ENCODE measurements around the gene RAB44. TPM values are rescaled to one million over a fixed set of nuclear protein-coding genes. Genes with fewer than 3 reads are reported as not detected.
A peak's percentile ranks its signal among the peaks of the same experiment; 100 is the strongest.

Gene RAB44
- total RNA-seq, 1 donor from 2014 or later: not detected

DNA sequence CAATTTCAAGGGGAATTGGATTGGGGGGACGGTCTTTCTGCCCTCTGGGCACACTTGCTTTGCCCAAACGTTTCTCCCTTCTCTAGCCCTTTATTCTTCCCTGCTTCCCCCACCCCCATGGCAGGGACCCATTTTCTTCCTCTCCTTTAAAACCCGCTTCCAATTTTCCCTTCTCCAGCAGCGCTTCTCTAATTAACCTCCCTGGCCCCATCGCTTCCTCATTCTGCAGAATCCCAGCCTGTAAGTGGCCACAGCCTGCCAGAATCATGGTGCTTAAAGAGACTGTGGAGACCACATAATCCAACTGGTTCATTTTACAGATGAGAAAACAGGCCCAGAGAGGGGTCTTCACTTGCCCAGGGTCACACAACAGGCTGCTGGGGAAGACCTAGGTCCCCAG is 80.2 kb downstream of the RAB44 start:
- Histone ChIP-seq H3K4me1 (peaks cover 21% of the 10 kb centered on the region), H3K4me2 (peak overlapping the region; percentile 68)

DNA sequence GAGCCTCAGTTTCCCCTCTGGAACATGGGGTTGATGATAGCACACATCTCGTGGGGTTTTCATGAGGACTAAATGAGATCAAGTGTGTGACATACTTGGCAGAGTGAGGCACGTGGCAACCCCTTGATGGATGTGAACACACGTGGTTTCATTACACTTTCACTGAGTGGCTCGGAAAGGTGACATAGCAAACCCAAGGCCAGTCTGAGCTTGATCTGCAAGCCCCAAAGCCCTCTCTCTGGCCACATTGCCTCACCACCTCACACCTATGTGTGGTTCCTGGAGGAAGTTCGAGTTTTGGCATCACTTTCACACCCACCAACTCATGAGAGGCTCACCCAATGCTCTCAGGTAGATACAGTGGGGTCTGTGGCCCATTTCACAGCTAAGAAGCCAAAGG is 81.6 kb downstream of the RAB44 start:
- Histone ChIP-seq H3K9ac (no peak overlapping the region), H3K4me3 (no peak overlapping the region), H3K79me2 (ENCODE audit: low read depth) (no peaks in the 10 kb centered on the region), H3K4me2 (no peak overlapping the region), H3K36me3 (no peaks in the 10 kb centered on the region), H3K27ac (no peak overlapping the region), H3K4me1 (peaks cover 21% of the 10 kb centered on the region), H4K20me1 (ENCODE audit: low read depth) (no peaks in the 10 kb centered on the region), H3F3A (ENCODE audit: low read depth) (peaks cover 9% of the 10 kb centered on the region), H2AFZ (replicated peaks) (no peak overlapping the region), H3K9me3 (ENCODE audit: low read depth) (no peaks in the 10 kb centered on the region), H3K27me3 (peaks cover 21% of the 10 kb centered on the region)
- no peak for DNase-seq (ENCODE audit: low spot score)
- Mint-ChIP-seq H3K27ac (no peak overlapping the region), H3K27me3 (ENCODE audit: insufficient read depth, low read depth) (peaks cover 17% of the 10 kb centered on the region), H3K4me1 (peaks cover 35% of the 10 kb centered on the region), H3K36me3 (no peaks in the 10 kb centered on the region), H3K9me3 (no peaks in the 10 kb centered on the region), H3K4me3 (no peak overlapping the region)
- TF ChIP-seq, protein P1, sequence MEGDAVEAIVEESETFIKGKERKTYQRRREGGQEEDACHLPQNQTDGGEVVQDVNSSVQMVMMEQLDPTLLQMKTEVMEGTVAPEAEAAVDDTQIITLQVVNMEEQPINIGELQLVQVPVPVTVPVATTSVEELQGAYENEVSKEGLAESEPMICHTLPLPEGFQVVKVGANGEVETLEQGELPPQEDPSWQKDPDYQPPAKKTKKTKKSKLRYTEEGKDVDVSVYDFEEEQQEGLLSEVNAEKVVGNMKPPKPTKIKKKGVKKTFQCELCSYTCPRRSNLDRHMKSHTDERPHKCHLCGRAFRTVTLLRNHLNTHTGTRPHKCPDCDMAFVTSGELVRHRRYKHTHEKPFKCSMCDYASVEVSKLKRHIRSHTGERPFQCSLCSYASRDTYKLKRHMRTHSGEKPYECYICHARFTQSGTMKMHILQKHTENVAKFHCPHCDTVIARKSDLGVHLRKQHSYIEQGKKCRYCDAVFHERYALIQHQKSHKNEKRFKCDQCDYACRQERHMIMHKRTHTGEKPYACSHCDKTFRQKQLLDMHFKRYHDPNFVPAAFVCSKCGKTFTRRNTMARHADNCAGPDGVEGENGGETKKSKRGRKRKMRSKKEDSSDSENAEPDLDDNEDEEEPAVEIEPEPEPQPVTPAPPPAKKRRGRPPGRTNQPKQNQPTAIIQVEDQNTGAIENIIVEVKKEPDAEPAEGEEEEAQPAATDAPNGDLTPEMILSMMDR (IDR thresholded peaks at IDR 0.05): no peak
- TF ChIP-seq EZH2 (IDR thresholded peaks at IDR 0.05): no peak
- no peak for TF ChIP-seq EZH2phosphoT487 (IDR thresholded peaks at IDR 0.05)

More for the DNA sequence above, 80.2 kb downstream of the RAB44 start:
- Histone ChIP-seq H3K27me3 (peaks cover 21% of the 10 kb centered on the region), H3K79me2 (ENCODE audit: low read depth) (no peaks in the 10 kb centered on the region), H3K4me3 (peak overlapping the region; percentile 11), H3K36me3 (no peaks in the 10 kb centered on the region), H3K9ac (no peak overlapping the region), H4K20me1 (ENCODE audit: low read depth) (no peaks in the 10 kb centered on the region), H3K27ac (no peak overlapping the region), H3F3A (ENCODE audit: low read depth) (peaks cover 9% of the 10 kb centered on the region), H3K9me3 (ENCODE audit: low read depth) (no peaks in the 10 kb centered on the region), H2AFZ (replicated peaks) (peak overlapping the region; percentile 27)
- peaks cover 33% of the 10 kb centered on the region for H3K4me1 Mint-ChIP-seq
- H3K27me3 Mint-ChIP-seq (ENCODE audit: insufficient read depth, low read depth): peaks cover 13% of the 10 kb centered on the region
- H3K9me3 Mint-ChIP-seq: no peaks in the 10 kb centered on the region
- H3K4me3 Mint-ChIP-seq: no peak overlapping the region
- peak; percentile 52 for DNase-seq (ENCODE audit: low spot score)
- H3K27ac Mint-ChIP-seq: peak overlapping the region; percentile 38
- TF ChIP-seq, protein P1 (IDR thresholded peaks at IDR 0.05): no peak
- TF ChIP-seq EZH2 (IDR thresholded peaks at IDR 0.05): no peak
- no peak for TF ChIP-seq EZH2phosphoT487 (IDR thresholded peaks at IDR 0.05)
- no peaks in the 10 kb centered on the region for H3K36me3 Mint-ChIP-seq

DNA sequence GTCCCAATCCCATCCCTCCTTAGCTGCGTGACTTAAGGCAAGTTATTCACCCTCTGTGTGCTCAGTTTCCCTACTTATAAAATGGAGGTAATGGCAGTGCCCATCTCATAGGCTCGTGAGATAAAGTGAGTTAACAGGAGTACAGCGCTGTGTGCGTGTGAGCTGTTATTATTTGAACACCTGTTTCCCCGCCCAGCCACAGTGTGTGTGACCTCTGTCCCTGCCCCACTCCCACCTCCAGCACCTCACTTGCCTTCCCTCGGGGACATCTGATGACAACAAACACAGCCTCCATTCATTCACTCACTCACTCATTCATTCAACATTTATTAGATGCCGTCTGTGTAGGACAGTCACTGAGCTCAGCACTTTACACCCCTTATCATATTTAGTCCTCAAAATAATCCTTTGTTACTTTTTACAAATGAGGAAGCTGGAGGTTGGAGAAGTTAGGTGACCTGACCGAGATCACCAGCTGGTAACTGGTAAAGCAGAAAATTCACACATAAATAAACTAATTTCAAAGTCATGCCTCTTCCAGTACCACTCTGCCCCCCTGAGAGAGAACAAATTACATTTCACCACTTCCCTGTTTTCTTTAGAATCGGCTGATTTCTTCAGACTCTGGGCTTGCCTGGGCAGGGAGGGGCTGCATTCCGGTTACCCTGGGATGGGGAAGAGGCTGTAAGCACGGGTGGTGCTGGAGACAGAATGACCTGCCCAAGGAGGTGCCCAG is 83.0 kb downstream of the RAB44 start:
- peaks cover 16% of the 10 kb centered on the region for H3K27me3 Mint-ChIP-seq (ENCODE audit: insufficient read depth, low read depth)
- Histone ChIP-seq H3K4me1 (peaks cover 21% of the 10 kb centered on the region), H2AFZ (replicated peaks) (no peak overlapping the region), H3K36me3 (no peaks in the 10 kb centered on the region), H3K27me3 (peaks cover 18% of the 10 kb centered on the region), H4K20me1 (ENCODE audit: low read depth) (no peaks in the 10 kb centered on the region), H3K9ac (no peak overlapping the region), H3K79me2 (ENCODE audit: low read depth) (no peaks in the 10 kb centered on the region), H3K4me2 (no peak overlapping the region), H3K9me3 (ENCODE audit: low read depth) (no peaks in the 10 kb centered on the region), H3K4me3 (no peak overlapping the region), H3K27ac (no peak overlapping the region), H3F3A (ENCODE audit: low read depth) (peaks cover 9% of the 10 kb centered on the region)
- peaks cover 44% of the 10 kb centered on the region for H3K4me1 Mint-ChIP-seq
- H3K4me3 Mint-ChIP-seq: no peak overlapping the region
- H3K36me3 Mint-ChIP-seq: no peaks in the 10 kb centered on the region
- H3K27ac Mint-ChIP-seq: peak overlapping the region; percentile 4
- no peak for DNase-seq (ENCODE audit: low spot score)
- no peaks in the 10 kb centered on the region for H3K9me3 Mint-ChIP-seq
- TF ChIP-seq EZH2 (IDR thresholded peaks at IDR 0.05): no peak
- no peak for TF ChIP-seq EZH2phosphoT487 (IDR thresholded peaks at IDR 0.05)
- TF ChIP-seq, protein P1 (IDR thresholded peaks at IDR 0.05): no peak
